ENCODE measurements around the gene DNAH9. TPM values are rescaled to one million over a fixed set of nuclear protein-coding genes. Genes with fewer than 3 reads are reported as not detected.

Gene DNAH9
- total RNA-seq, 1 donor from 2014 or later, result 1.7 TPM

DNA sequence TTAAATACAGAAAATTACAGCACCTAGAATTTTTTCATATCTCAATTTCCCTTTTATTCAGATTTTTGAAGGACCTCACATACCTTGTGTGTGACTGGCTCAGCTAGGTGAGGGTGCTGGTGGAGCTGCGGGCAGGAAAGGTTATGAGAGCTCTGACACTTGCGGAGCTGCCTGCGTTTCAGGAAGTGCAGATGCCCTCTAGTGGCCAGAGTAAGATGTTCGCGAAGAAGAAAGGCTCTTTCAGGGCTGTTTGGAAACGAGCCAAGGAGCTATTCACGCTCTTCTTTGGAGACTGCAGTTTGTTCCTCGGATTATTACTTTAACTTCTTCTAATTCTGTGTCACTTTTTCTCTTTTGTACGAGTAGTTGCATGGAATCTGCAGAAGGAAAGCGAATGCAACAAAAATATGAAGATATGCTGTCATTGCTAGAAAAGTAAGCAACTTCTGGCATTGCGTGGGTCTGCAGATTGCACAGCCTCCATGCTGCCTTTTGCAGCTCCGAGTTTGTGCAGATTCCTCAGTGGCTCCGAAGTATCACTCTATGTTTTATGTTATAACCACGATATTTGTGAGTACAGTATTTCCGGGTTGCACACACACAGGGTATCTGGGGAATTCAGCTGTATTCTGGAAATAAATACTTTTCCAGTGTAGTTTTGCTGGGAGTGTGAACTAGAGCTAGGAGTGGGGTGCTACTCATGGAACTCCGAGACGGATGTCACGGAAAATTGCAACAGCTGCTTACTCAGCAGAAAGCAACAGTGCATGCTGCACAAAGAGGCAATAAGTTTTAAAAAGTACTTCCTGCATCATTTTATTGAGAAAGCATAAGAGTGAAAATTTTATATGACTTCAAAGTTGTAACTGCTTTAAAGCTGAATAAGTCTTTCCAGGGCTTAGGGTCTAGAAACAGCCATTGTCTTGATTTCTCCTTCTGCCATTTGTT is 46.3 kb downstream of the DNAH9 start:
- peak; percentile 74 for DNase-seq (ENCODE audit: low spot score)

DNA sequence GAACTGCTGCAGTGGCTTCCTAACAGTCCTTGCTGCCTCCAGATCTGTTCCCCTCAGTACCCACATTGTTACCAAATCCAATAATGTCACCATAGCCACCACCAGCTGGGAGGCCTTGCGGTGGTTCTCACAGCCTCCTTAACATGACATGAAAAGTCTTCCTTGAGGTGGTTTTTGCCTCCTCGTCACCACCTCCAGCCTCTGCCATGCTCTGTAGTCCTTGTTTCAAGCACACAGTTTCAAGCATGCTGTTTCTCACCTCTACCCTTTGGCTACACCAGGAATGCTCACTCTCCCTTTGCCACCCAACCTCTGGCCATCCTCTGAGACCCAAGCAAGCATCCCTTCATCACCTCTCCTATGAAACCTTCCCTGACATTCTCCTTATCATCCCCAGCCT is 47.2 kb downstream of the DNAH9 start:
- no peak for DNase-seq (ENCODE audit: low spot score)

DNA sequence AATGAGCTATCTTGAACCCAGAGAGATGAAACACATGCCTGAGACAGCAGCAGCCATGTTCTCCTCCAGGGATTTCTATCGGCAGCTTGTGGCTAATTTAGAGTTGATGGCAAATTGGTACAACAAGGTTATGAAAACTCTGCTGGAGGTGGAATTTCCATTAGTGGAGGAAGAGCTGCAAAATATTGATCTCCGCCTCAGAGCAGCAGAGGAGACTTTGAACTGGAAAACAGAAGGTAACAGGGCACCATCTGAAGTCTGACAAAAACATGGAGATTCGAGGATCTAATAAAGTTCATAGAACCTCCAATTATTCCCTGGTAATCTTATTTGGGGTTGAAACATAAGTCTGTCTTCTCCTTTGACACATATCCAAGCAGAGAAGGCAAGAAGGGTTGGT is 52.8 kb downstream of the DNAH9 start:
- DNase-seq (ENCODE audit: low spot score), result no peak

DNA sequence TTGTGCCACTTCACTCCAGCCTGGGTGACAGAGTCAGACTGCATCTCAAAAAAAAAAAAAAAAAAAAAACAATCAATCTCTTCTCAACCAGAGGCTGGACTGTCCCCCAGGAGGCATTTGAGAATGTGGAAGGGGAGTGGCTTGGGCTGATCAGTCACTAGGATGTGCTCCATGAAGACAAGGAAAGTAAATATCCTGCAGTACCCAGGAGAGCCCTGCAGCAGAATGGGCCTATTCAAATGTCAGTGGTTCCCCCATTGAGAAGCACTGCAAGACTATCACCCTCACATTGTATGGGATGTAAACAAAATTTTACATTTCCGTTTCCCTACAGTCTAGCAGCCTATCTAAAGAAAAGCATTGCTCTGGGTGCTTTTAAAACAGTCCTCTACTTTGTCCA is 70.3 kb downstream of the DNAH9 start:
- no peak for DNase-seq (ENCODE audit: low spot score)

DNA sequence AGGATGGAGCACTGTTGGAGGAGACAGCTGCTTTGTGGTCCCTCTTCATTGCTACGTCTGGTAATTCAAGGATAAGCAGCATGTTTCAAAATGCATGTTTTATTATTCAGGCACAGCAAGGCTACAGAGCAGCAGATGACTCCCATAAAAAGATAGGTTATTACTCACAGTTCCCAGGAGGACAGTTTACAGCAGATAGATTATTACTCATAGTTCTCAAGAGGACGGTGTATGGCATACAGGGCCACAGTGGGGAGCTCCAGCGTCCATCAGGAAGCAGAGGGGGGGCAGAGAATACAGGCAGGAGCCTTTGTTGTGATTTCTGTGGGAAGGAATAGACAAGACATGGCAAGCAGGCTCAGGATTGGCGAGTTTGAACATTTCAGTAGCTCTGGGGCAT is 72.9 kb downstream of the DNAH9 start:
- DNase-seq (ENCODE audit: low spot score), result no peak

DNA sequence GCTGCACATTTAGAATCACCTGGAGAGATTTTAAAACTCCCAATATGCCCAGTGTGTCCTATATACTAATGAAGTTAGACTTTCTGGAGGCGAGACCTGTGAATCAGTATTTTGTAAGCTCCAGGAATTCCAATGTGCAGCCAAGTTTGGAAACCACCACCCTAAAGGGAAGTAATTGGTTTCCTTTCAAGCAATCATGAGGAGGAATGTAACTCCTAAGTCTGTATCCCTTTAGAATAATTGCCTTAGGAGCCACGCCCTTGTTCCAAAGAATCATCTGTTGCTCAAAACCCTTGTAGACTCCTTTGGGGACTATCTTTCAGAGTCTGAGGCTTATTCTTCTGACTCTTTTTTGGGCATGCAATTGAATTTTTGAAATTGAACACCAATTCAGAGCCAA is 84.4 kb downstream of the DNAH9 start:
- no peak for DNase-seq (ENCODE audit: low spot score)

DNA sequence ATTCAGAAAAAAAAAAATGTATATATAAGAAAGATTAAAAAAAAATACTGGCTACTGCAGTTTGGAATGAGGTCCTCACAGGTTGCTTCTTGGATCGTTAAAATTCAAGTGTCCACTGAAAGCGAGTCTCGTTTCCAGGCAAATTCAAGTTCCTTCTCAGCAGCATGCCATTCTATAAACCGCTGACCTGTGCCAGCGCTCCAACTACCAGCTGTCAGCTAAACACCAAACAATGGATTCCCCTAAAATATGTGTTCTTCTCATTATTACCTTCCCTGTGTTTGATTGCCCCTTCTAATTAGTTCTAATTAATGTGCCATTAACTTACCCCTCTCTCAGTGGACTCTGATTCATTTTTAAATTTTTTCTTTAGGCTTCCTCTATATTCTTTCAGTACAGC is 92.4 kb downstream of the DNAH9 start:
- DNase-seq (ENCODE audit: low spot score), result no peak

DNA sequence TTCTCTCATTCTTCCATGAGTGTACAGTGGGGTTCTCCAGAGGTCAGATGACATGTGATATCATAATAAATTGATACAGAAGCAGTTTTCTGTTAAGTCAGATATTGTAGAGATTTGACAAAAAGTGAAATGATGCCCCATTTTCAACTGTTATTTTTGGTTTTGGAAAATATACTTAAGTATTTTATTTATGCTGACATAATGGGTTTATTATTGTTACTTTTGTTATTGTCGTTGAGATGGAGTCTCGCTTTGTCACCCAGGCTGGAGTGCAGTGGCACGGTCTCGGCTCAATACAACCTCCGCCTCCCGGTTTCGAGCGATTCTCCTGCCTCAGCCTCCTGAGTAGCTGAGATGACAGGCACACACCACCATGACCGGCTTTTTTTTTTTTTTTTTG is 94.4 kb downstream of the DNAH9 start:
- no peak for DNase-seq (ENCODE audit: low spot score)

DNA sequence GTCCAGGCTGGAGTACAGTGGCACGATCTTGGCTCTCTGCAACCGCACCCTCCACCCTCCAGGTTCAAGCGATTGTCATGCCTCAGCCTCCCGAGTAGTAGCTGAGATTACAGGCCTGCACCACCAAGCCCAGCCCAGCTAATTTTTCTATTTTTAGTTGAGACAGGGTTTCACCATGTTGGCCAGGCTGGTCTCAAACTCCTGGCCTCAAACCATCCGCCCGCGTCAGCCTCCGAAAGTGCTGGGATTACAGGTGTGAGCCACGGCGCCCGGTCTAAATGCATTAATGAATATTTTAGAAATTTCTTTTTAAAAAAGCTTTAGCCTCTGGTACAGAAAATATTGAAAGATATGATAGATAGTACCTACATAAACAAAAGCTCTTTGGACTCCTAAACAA is 95.0 kb downstream of the DNAH9 start:
- no peak for DNase-seq (ENCODE audit: low spot score)

DNA sequence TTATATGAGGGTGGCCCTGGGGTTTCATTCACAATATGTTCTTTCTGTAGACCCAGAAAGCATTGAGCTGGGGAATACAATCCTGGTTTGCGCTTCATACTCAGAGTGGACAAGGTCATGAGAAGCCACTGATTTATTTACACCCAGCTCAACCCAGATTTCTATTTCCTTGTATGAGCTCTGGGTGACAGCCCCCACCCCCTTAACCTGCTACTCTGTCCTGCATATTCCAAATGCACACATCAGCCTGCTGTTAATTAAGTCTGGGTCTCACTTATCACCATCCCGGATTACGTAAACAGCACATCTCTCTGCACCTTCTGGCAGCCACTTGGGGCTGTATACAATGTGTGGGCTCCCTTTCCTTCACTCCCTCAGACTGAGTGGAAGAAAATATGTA is 102.4 kb downstream of the DNAH9 start:
- DNase-seq (ENCODE audit: low spot score), result no peak

DNA sequence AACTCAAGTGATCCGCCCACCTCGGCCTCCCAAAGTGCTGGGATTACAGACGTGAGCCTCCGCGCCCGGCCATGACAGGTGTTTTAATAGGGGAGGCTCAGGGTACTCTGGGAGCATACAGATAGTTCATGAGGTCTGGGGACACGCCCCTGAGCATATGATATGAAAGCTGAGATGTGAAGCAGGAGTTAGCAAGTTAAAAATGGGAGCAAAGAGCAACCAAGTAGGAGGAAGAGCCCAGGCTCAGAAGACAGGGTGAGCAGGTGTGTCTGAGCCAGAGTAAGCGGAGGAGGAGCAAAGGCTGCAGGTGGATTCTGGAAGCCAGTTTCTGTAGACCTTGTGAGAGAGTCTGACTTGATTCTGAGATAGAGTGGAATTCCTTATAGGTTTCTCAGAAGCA is 103.6 kb downstream of the DNAH9 start:
- DNase-seq (ENCODE audit: low spot score), result no peak

DNA sequence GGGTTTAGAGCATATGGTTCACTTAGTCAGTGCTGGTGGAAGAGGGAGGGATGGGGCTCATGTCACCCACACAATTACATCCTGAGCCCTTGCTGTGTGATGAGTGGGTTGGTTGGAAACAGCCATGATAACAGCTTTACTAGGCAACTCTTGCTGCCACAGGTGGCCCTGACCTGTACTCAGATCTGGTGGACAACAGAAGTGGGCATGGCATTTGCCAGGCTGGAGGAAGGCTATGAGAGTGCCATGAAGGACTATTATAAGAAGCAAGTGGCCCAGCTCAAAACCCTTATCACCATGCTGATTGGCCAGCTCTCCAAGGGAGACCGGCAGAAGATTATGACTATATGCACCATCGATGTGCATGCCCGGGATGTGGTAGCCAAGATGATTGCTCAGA is 105.8 kb downstream of the DNAH9 start:
- DNase-seq (ENCODE audit: low spot score), result no peak

DNA sequence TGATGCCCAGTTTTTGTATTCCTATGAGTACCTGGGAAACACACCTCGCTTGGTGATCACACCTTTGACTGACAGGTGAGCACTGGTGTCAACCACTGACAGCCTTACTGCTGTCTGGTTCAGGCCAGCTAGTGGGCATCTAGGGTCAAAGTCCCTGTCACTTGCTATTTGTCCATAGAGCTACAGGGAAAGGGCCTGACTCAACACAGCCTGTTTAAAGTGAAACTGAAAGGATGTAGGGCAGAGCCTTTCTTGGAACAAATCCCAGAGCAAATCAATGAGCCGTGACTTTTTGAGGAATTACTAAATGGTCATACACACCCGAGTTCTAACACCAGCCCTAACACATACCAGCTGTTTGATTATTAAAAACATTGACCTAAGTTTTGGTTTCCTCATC is 106.8 kb downstream of the DNAH9 start:
- DNase-seq (ENCODE audit: low spot score), result no peak

DNA sequence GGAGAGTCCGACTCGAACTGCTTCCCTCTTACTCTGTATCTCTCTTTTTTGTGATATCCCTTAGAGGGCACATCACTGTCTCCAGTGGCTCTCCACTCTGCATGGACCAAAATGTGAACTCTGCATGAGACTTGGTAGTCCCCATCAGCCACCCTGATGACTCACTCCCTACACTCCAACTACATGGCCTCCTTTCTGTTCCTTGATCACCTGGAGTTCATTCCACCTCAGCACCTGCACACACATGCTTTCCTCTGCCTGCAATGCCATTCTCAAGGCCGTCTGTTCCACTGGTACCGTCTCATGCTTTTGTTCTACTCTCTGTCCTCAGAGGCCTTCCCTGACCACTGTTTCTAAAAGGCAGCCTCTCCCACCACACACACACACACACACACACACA is 109.3 kb downstream of the DNAH9 start:
- no peak for DNase-seq (ENCODE audit: low spot score)

DNA sequence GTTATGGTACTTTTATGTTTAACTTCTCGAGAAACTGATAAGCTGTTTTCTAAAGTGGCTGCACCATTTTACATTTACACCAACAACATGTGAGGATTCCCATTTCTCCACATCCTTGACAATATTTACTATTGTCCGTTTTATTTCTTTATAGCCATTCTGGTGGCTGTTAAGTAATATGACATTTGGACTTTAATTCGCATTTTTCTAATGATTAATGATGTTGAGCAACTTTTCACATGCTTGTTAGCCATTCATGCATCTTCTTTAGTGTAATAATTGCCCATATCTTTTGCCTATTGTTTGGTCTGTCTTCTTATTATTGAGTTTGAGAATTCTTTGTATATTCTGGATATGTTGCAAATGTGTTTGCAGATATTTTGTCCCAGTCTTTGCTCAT is 114.2 kb downstream of the DNAH9 start:
- DNase-seq (ENCODE audit: low spot score), result no peak

DNA sequence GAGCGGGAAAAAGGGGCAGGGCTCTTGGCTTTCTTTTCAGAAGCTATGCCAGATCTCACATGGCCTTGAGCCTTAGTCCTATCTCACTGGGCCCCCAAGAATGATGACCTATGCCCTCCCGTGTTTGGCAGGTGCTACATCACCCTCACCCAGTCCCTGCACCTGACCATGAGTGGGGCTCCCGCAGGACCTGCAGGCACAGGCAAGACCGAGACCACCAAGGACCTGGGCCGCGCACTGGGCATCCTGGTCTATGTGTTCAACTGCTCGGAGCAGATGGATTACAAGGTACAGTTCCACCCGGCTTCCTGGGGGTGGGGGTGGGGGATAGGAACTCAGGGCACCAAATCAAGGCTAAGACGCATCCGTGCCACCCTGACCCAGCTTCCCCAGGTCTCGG is 120.9 kb downstream of the DNAH9 start:
- DNase-seq (ENCODE audit: low spot score), result no peak

DNA sequence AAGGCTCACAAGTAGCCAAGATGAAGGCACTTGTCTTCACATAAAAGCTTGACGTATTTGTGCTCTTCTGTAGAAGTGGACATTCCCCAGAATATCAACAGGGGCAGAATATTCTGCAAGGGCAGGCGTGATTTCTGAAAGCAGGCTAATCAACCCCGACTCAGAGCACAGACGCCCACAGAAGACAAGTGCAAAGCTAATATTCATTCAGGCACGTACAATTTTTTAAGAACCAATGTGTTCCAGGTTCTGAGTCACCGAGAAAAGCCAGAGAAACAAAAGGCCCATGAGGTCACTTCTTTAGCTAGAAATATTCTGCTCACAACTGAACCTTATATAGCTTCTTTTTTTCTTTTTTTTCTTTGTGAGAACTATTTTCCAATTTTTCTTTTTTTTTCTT is 121.6 kb downstream of the DNAH9 start:
- DNase-seq (ENCODE audit: low spot score), result no peak

DNA sequence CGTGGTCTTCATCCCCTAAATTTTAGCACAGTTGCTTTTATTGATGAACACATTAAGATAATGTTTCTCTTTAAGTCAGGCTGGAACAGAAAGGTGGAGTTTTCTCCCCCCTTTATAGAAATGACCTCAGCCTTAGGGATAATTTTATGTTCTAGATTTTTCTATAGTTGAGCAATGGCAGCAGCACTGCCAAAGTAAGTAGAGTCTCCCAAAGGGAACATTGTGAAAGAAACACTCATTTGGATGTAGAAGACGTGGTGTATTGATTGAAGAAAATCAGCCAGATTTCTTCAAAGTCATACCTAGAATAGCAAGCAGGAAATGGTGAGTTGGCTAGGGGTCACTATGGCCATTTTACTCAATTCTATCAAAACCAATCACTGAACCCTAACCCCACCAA is 122.5 kb downstream of the DNAH9 start:
- DNase-seq (ENCODE audit: low spot score), result no peak

DNA sequence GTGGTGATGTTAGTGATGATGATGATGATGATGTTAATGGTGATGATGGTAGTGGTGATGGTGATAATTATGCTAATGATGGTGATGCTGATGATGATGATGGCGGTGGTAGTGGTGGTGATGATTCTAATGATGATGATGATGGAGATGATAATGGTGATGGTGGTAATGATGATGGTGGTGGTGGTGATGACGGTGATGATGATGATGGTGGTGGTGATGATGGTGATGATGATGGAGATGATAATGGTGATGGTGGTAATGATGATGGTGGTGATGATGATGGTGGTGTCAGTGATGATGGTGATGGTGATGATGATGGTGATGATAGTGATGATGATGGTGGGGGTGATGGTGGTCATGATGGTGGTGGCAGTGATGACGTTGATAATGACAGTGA is 132.5 kb downstream of the DNAH9 start:
- DNase-seq (ENCODE audit: low spot score), result no peak

DNA sequence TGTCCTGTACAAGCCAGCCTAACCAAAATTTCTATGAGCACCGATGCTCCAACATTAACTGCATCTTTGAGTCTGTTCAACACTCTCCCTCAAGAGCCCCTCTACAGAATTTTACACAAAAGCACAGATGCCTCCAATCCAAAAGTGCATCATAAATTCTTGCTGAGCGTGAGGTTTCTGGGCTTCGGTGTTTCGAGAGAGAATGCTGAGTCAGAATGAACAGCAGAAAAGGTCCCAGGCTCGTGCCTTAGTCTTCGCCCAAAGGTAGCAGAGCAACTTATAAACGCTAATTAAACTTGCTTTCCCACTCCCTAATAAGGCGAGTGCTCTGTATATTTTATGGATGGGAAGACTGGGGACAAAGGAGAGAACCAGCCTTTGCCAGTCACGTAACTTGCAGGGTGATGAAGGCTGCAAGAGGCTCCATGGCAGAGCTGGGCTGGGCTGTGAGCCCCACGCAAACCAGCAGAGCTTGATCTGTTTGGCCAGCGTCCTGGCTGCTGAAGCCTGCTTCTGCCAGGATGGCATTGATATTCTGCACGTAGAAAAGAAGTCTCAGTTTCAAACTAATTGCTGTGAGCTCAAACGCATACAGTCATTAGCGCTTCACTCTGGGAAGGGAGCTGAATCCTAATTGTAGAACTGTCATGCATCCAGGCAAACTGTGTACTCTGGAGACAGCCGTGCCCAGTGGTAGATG is 138.5 kb downstream of the DNAH9 start:
- no peak for DNase-seq (ENCODE audit: low spot score)

DNA sequence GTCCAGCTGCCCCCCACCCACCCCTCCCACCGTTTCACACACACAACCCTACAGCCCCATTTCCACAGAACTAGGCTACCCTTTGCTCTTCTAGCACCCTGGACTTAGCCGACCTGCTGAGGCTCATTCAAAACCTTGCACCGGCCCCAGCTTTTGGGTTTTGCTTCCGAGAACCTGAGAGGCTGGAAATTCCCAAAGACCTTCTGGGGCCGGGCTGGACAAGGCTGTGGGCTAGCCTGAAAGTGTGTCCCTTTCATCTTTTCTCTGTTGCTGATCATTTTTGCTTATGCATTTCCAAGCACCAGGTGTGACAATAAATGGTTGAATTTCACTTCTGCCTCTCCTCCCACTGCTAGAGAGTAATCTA is 139.0 kb downstream of the DNAH9 start:
- no peak for DNase-seq (ENCODE audit: low spot score)

DNA sequence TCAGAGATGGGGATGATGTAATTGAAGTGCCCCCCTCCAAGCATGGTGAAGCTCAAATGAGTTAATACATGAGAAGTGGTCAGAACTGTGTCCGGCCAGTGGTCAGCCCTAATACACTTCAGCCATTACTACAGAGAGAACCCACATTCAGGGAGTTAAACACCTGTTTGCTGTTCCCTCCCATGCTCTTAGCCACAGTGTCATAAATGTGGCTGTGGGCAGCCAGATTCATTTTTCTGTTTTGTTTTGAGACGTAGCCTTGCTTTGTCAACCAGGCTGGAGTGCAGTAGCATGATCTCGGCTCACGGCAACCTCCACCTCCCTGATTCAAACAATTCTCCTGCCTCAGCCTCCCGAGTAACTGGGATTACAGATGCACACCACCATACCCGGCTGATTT is 139.9 kb downstream of the DNAH9 start:
- DNase-seq (ENCODE audit: low spot score), result no peak

DNA sequence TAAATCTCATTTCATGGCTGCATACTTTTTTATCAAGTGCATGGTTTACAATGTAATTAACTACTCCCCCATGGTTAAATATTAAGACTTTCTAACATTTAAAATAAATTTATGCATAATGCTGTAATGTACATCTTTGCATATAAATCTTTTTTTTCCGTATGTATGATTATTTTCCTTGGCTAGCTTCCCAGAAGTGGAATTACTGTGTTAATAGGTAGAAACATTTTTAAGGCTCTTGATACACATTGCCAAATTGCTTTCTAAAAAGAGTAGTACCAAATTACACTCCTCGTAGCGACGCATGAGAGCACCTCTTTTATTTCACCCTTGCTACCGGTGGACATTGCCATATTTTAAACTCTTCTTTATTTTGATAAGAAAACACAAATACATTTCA is 141.1 kb downstream of the DNAH9 start:
- no peak for DNase-seq (ENCODE audit: low spot score)

All from ureter (tissue), 1 donor.